Tibial nerve (tissue), 3 donors: ENCODE results near the gene CNDP1.

Experiments used
- CTCF ChIP-seq, 5 experiments: fragments of 200-600 bp in 3 of 5; fragments of 450-650 bp in 2 of 5; sonication (generic) in 3 of 5; IDR thresholded peaks; one replicate each; pipeline ENCODE4 v1.5.1; 2016 to 2019; ENCODE audit warnings: antibody characterized with exemption in 5 of 5, mild to moderate bottlenecking in 3 of 5, moderate library complexity in 2 of 5
- POLR2A ChIP-seq, 2 donors: fragments of 450-650 bp; IDR thresholded peaks; one replicate each; pipeline ENCODE4 v1.6.1; 2017; ENCODE audit warnings: antibody characterized with exemption in 2 of 2, mild to moderate bottlenecking in 2 of 2, moderate library complexity in 2 of 2

- TF ChIP-seq CTCF (IDR thresholded peaks at IDR 0.05) = no peak
- no peak for TF ChIP-seq POLR2A (IDR thresholded peaks at IDR 0.05)
These were observed 36.0 kb downstream of the CNDP1 start for GRCh38 chr18:74570266-74570665.
